NCI-H1092 treated with DMSO at 0.1 percent for 48 hours (cell line): ENCODE data around the gene NEDD9.

ENCODE experiments used
- DNase-seq: peaks from one replicate; lab custom pipeline; 2025; lab: John Stamatoyannopoulos, UW

The NEDD9 gene

DNA sequence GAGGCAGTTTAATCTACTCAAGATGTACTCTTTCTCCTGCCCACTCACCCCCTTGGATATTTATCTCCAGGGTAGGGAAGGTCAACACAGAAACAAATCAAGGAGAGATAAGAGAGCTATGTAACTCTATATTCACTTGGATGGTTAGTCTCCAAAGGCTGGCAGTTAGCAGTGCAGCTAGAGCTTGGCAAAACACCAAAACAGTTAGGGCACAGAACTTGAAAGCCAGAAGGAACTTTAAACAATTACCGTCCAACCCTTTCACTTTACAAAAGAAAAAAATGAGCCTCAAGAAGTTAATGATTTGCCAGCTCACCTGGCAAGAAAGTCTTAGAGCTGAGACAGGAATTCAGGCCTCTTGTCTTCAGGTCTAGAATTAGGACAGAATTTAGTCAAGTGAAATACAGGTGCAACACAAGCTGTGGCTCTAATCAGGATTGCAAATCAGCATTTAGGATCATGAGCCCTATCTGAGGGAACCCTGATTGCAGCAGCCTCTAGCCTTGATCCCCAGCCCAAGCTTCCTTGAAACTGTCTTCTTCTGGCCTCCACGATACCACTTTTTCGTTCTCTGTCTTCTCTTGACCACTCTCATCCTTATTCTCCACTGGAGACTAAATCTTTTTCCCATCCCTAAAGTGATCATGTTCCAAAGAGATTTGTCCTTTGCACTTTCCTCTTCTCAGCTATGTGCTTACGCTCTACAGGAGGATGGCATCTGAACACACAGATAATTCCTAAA is 14.9 kb downstream of the NEDD9 start:
- no peak for DNase-seq

DNA sequence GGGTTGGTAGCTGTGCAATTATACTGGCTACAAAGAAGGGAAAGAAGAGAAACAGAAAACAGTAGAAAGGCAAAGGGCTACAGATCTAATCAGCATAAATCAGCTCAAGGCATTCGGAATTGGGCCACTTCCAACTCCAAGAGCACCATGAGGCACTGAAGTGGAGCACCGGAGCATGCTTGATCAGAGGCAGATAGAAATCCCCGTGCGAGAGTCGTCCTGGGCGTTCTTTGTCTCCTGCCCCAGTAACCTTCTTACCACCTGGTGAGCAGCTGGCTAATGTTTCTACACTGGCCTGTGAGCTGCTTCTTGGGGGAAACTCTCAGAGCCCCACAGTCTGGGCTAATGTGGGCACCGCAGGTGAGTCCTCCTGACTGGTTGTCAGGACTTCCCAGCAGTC is 16.7 kb downstream of the NEDD9 start:
- no peak for DNase-seq

DNA sequence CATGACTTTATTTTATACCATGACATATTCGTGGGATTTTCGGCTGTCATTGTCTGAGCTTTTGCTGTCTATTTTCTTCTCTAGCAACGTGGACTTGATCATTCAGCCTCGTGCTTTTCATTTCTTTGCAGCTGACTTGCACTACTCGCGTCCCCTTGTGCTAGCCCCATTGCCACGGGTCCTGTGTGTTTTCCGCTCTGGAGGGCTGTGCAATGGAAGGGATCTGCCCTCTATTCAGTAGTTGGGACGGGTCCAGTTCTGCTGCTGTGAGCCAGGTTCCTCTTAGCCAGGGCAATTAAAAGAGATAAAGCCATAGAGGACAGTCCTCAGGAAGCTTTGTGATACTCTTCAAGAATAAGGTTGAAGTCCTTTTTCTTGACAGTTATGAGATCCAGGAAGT is 17.6 kb downstream of the NEDD9 start:
- no peak for DNase-seq

GRCh38 chr6:11214084-11214833 is 18.2 kb downstream of the NEDD9 start:
- DNase-seq, result no peak

- no peak for DNase-seq
Observed at GRCh38 chr6:11213422-11214021, 18.9 kb downstream of the NEDD9 start.

DNA sequence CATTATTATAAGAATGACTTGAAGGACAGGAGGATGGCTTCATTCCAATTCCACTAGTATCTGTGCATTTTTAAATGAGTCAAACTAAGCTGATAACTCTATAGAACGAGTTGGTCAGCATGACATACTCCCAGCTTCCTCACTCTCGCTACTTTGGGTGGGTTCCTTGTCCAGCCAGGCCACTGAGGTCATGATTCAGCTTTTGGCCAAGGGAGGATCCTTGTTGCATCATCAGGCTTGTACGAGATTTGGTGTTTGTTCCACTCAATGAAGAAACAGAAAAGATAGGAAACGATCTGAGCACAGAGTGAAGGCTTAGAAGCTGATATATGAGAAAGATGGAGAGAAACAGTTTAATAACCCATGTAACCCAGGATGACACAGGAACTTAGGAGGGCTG is 19.8 kb downstream of the NEDD9 start:
- no peak for DNase-seq

DNA sequence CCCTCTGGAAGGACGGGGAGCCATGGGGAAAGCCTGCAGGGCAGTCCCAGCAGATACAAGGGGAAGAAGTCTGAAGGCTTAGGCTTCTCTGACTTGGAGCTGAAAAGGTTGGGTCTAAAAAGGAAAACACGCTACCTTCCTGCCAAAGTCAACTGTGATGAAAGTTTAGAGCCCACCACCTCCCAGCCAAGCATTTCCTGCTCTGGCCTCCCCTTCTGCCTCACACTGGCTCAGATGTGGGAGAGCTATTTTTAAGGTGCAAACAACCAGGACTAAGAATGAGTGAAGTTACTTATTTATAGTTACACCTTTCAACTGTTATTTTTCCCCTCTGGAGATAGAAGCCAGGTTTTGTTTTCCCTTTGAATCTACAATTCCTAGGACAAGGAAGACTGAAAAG is 21.2 kb downstream of the NEDD9 start:
- no peak for DNase-seq

- DNase-seq, result no peak
Observed at GRCh38 chr6:11210386-11211138, 21.9 kb downstream of the NEDD9 start.

GRCh38 chr6:11209906-11210305 is 22.6 kb downstream of the NEDD9 start:
- DNase-seq, result no peak

DNA sequence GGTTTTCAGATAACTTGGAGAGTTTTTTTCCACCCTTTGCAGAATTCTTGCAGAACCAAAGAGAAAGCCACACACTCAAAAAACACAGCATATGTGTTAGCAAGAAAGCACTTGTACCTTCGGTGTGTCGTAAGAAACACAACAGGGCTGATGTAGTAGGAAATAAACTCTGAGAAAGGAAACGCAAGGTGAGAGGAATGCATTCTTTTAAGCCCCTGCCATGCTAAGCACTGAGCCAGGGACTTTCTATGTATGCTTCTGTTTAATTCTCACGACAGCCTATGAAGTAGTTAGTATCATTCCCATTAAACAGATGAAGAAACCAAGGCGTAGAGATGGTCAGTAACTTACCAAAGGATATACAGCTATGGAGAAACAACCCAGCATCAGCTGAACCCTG is 23.1 kb downstream of the NEDD9 start:
- DNase-seq, result no peak

GRCh38 chr6:11208854-11209253 is 23.6 kb downstream of the NEDD9 start:
- no peak for DNase-seq

DNA sequence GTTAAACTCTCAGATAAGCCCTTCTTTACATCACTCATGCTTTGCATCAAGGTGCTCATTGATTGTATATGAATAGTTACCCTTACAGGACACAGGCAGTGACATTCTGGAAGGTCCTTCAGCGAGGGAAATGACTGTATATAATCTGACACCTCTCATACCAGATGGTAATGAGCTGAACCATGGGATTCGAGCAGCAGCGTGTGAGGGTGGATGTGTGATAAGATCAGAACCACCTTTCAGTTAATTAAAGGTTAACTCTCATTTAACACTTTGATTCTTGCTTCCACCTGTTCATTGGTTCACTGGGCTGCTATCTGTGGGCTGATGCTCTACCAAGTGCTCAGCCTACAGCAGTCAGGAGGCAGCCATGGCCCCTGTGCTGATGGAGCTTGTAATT is 24.2 kb downstream of the NEDD9 start:
- no peak for DNase-seq

DNA sequence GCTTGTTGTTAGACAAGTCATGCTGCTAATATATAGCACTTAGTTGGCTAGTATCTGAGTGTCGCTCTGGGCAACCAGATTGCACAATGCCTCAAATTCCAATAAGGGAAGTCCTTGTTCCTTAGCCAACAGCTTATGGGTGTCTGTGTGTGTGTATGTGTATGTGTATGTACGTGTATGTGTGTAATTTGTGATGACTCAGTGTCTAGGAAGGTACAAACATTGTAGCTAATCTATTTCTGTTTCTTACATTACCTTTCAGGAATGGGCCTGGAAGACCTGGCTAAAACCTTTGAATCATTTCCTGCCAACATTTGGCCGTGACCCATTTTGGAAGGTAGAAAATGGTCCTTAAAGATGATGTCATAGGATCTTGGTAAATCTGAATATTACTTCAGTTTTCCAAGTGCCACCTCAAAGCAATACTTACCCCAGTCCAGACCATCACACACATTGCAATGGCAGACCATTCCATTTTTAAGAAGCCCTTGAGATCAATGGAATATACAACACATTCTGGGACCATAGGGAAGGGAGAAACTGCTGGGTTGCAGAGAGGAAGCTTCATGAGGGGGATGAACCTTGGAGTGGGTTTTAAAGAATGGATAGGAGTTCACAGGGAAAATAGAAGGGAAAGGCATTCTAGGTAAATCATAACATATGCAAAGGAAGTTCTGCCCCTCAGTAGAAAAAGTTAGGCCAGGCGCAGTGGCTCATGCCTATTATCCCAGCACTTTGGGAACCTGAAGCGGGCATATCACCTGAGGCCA is 25.1 kb downstream of the NEDD9 start:
- DNase-seq, result no peak

- no peak for DNase-seq
Observed at GRCh38 chr6:11206576-11206975, 25.9 kb downstream of the NEDD9 start.

- DNase-seq, result no peak
Observed at GRCh38 chr6:11204794-11205366, 27.6 kb downstream of the NEDD9 start.

- no peak for DNase-seq
Observed at GRCh38 chr6:11204005-11204399, 28.5 kb downstream of the NEDD9 start.

DNA sequence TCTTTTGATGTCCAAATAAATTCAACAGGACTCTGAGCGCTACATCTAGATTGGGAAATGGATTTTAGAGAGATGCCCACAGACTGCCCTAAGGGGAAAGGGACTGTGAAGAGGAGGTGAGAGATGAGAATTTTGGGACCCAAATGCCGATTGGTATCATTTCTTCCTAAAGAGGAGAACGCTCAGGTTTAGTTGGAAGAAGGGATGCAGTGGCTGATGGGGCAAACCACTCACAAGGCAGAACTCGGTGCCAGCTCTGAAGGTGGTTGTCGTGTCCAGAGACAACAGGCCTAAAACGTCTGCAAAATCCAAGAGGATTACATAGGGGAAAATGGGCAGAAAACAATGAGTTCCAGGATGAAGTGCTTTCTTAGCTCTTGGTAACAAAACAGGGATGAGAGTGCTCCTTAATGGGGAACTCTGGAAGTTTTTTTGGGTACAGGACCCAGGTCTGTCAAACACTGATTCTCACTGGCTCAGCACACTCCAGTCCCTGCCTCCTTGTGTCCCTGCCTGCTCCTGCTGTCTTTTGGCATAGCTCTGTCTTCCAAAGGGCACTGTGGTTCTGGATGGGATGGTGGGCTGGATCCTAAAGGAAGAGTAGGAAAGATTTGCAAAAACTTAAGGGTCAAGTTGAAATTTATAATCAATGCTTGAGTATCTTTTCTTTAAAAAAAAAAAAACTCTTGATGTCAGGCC is 29.0 kb downstream of the NEDD9 start:
- no peak for DNase-seq

GRCh38 chr6:11202513-11203305 is 29.8 kb downstream of the NEDD9 start:
- DNase-seq, result no peak

DNA sequence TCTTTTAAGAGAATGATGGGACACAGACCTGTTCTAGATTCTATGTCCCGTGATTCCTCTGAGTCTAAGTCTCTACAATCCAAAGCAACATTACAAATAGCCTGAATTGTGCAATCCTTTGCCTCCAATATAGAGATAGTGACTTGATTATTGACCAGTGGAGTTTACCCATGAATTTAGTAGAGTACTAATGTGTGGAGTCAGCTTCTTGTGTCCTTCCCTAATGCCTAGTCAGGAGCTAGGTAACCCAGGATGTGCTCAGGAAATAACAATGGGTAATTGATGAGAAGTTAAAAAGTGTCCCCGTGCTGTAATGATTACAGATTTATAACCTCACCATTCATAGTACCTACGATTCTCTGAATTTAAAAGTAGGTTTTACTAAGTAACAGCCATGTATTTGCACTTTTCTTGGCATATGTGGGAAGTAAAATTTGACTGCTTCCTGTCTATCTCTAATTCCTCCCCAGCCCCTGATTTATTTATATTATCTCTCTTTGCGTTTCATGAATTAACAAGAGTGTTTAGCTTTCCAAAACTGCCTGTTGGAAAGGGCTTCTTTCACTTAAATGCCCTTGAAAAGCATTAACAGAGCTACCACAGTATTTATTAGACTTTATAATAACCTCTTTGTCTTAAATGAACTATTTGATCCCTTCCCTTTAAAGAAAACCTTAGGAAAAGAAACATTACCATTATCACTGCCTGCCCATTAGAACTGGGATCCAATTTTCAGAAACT is 30.5 kb downstream of the NEDD9 start:
- no peak for DNase-seq
